Erythroblast (primary cell): ENCODE measurements around the gene MAGI1.

ENCODE experiments used
- GATA1 ChIP-seq: IDR thresholded peaks from 2 replicates; pipeline ENCODE4 v1.6.1; 2011; ENCODE audit warnings: low read depth, mild to moderate bottlenecking, control low read depth, low read length, moderate library complexity
- POLR2A ChIP-seq: IDR thresholded peaks from 2 replicates; pipeline ENCODE4 v1.6.1; 2011; ENCODE audit warnings: mild to moderate bottlenecking, low read length

DNA sequence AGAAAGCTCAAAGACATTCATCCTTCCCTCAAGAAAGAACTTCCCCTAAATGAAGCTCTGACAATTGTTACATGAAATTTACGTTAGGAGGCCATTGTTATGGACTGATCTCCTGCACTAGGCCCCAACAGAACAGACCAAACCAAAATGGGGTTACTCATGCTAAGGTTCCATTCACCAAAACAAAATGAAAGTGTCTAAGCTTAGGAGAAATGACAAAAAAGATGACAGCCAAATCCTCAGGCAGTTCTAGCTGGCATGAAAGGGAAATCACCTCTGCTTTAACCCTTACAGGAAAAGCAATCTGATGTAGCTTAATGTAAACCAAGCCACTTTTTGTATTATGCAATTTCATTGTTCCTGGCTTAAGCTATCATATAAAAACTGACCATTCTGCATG lies 271.2 kb downstream of the MAGI1 start:
- no peak for TF ChIP-seq POLR2A
- TF ChIP-seq GATA1: no peak
